ENCODE measurements around the gene STK39.

The STK39 gene

DNA sequence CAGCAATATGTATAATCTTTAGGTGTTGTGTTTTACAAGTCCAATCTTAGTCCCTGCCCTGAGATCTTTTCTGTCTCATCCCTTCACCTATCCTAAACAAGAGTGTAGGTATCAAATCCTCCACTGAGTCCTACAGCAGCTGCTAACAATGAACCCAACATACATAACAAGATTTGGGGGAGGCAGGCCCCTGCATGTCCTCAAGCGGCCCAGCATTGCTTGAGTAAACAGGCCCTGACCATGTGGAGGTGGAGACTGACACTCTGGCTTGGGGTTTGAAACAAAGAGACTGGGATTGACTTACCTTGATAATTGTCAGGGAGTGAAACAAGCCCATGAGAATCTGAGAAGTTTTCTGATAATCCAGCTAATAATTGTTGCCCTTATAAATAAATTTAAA, 213.4 kb downstream of the STK39 start:
- Histone ChIP-seq H3K4me2 (ENCODE audit: low read length) (no peak overlapping the region), H4K20me1 (ENCODE audit: control insufficient read depth, insufficient read depth, low read depth, low read length) (no peaks in the 10 kb centered on the region), H3K9me3 (ENCODE audit: control insufficient read depth, insufficient read depth, low read length) (no peaks in the 10 kb centered on the region), H3K27me3 (ENCODE audit: control insufficient read depth, low read length) (no peaks in the 10 kb centered on the region), H3K79me2 (ENCODE audit: control insufficient read depth, low read length) (no peaks in the 10 kb centered on the region), H3K27ac (ENCODE audit: low read depth, low read length) (no peak overlapping the region), H3K4me1 (ENCODE audit: control insufficient read depth, low read length) (no peaks in the 10 kb centered on the region), H3K9me2 (replicated peaks; ENCODE audit: control insufficient read depth, low read length) (no peaks in the 10 kb centered on the region), H3K4me3 (ENCODE audit: low read length) (no peak overlapping the region), H3F3A (ENCODE audit: control insufficient read depth, insufficient read depth) (no peaks in the 10 kb centered on the region), H3K36me3 (ENCODE audit: control insufficient read depth, low read length) (0 out of 2 replicates have a peak, but pooled peaks cover 3% of the 10 kb centered on the region)
- no peak for TF ChIP-seq EZH2phosphoT487 (IDR thresholded peaks at IDR 0.05; ENCODE audit: borderline replicate concordance, low read length)
- TF ChIP-seq, protein P1, sequence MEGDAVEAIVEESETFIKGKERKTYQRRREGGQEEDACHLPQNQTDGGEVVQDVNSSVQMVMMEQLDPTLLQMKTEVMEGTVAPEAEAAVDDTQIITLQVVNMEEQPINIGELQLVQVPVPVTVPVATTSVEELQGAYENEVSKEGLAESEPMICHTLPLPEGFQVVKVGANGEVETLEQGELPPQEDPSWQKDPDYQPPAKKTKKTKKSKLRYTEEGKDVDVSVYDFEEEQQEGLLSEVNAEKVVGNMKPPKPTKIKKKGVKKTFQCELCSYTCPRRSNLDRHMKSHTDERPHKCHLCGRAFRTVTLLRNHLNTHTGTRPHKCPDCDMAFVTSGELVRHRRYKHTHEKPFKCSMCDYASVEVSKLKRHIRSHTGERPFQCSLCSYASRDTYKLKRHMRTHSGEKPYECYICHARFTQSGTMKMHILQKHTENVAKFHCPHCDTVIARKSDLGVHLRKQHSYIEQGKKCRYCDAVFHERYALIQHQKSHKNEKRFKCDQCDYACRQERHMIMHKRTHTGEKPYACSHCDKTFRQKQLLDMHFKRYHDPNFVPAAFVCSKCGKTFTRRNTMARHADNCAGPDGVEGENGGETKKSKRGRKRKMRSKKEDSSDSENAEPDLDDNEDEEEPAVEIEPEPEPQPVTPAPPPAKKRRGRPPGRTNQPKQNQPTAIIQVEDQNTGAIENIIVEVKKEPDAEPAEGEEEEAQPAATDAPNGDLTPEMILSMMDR (IDR thresholded peaks at IDR 0.05; ENCODE audit: low read depth, low read length, poor library complexity, severe bottlenecking), result no peak

GRCh38 chr2:168032091-168032490, 215.3 kb downstream of the STK39 start:
- no peaks in the 10 kb centered on the region for H3F3A ChIP-seq (ENCODE audit: control insufficient read depth, insufficient read depth)
- no peak overlapping the region for H3K4me2 ChIP-seq (ENCODE audit: low read length)
- H3K9me2 ChIP-seq (replicated peaks; ENCODE audit: control insufficient read depth, low read length), result no peaks in the 10 kb centered on the region
- no peaks in the 10 kb centered on the region for H3K36me3 ChIP-seq (ENCODE audit: control insufficient read depth, low read length)
- no peaks in the 10 kb centered on the region for H4K20me1 ChIP-seq (ENCODE audit: control insufficient read depth, insufficient read depth, low read depth, low read length)
- no peaks in the 10 kb centered on the region for H3K9me3 ChIP-seq (ENCODE audit: control insufficient read depth, insufficient read depth, low read length)
- H3K27ac ChIP-seq (ENCODE audit: low read depth, low read length), result no peak overlapping the region
- no peaks in the 10 kb centered on the region for H3K4me1 ChIP-seq (ENCODE audit: control insufficient read depth, low read length)
- H3K4me3 ChIP-seq (ENCODE audit: low read length), result no peak overlapping the region
- no peak for TF ChIP-seq EZH2phosphoT487 (IDR thresholded peaks at IDR 0.05; ENCODE audit: borderline replicate concordance, low read length)
- TF ChIP-seq, protein P1 (IDR thresholded peaks at IDR 0.05; ENCODE audit: low read depth, low read length, poor library complexity, severe bottlenecking), result no peak
- no peaks in the 10 kb centered on the region for H3K27me3 ChIP-seq (ENCODE audit: control insufficient read depth, low read length)
- no peaks in the 10 kb centered on the region for H3K79me2 ChIP-seq (ENCODE audit: control insufficient read depth, low read length)

GRCh38 chr2:168030862-168031624, 216.4 kb downstream of the STK39 start:
- no peak overlapping the region for H3K4me3 ChIP-seq (ENCODE audit: low read length)
- no peak overlapping the region for H3K4me2 ChIP-seq (ENCODE audit: low read length)
- no peaks in the 10 kb centered on the region for H3K79me2 ChIP-seq (ENCODE audit: control insufficient read depth, low read length)
- no peaks in the 10 kb centered on the region for H3K9me3 ChIP-seq (ENCODE audit: control insufficient read depth, insufficient read depth, low read length)
- TF ChIP-seq, protein P1 (IDR thresholded peaks at IDR 0.05; ENCODE audit: low read depth, low read length, poor library complexity, severe bottlenecking), result no peak
- TF ChIP-seq EZH2phosphoT487 (IDR thresholded peaks at IDR 0.05; ENCODE audit: borderline replicate concordance, low read length), result no peak
- H3F3A ChIP-seq (ENCODE audit: control insufficient read depth, insufficient read depth), result no peaks in the 10 kb centered on the region
- H3K4me1 ChIP-seq (ENCODE audit: control insufficient read depth, low read length), result no peaks in the 10 kb centered on the region
- no peaks in the 10 kb centered on the region for H3K36me3 ChIP-seq (ENCODE audit: control insufficient read depth, low read length)
- H3K27ac ChIP-seq (ENCODE audit: low read depth, low read length), result no peak overlapping the region
- no peaks in the 10 kb centered on the region for H3K27me3 ChIP-seq (ENCODE audit: control insufficient read depth, low read length)
- H3K9me2 ChIP-seq (replicated peaks; ENCODE audit: control insufficient read depth, low read length), result no peaks in the 10 kb centered on the region
- no peaks in the 10 kb centered on the region for H4K20me1 ChIP-seq (ENCODE audit: control insufficient read depth, insufficient read depth, low read depth, low read length)
